OCI-LY3 (cell line): ENCODE results near the gene ZNF181.

Source experiments
- H2AFZ ChIP-seq: fragments of 200-600, 300-600 bp; shearing (Covaris generic); 2 replicates; pipeline ENCODE4 v1.6.0; 2014; ENCODE audit warnings: antibody characterized with exemption, low read depth, low read length
- H3K27ac ChIP-seq: fragments of 200-600, 300-600 bp; sonication (generic); 2 replicates; pipeline ENCODE4 v1.5.1; 2014; ENCODE audit warnings: mild to moderate bottlenecking, low read length, moderate library complexity, mixed read lengths
- H3K27me3 ChIP-seq: fragments of 200-600, 300-600 bp; sonication (generic); 2 replicates; pipeline ENCODE4 v1.6.1; 2014; ENCODE audit warnings: low read depth, low read length, mixed read lengths
- H3K36me3 ChIP-seq: fragments of 200-600, 300-600 bp; sonication (generic); replicated peaks from 2 replicates; pipeline ENCODE3; 2014; ENCODE audit warnings: low read depth, low read length, mixed read lengths
- H3K4me1 ChIP-seq: fragments of 300-600, 200-600 bp; sonication (generic); 2 replicates; pipeline ENCODE4 v1.6.1; 2014; ENCODE audit warnings: low read length, mixed read lengths
- H3K4me2 ChIP-seq: fragments of 200-600, 300-600 bp; sonication (generic); 2 replicates; pipeline ENCODE4 v1.6.1; 2014; ENCODE audit warnings: low read length, mixed read lengths
- H3K4me3 ChIP-seq: fragments of 300-600, 200-600 bp; sonication (generic); 2 replicates; pipeline ENCODE4 v1.5.1; 2014; ENCODE audit warnings: antibody characterized with exemption, mild to moderate bottlenecking, low read length, moderate library complexity
- H3K79me2 ChIP-seq: fragments of 300-600, 200-600 bp; shearing (Covaris generic); 2 replicates; pipeline ENCODE4 v1.6.1; 2014; ENCODE audit warnings: mild to moderate bottlenecking, low read length, mixed read lengths
- H3K9ac ChIP-seq: fragments of 300-600, 200-600 bp; shearing (Covaris generic); 2 replicates; pipeline ENCODE4 v1.6.0; 2014; ENCODE audit warnings: mild to moderate bottlenecking, low read length, moderate library complexity
- H3K9me3 ChIP-seq: fragments of 200-600, 300-600 bp; shearing (Covaris generic); 2 replicates; pipeline ENCODE4 v1.6.1; 2014; ENCODE audit warnings: low read length, mixed read lengths; ENCODE audit not compliant: insufficient read depth
- H4K20me1 ChIP-seq: fragments of 200-600, 300-600 bp; sonication (generic); 2 replicates; pipeline ENCODE4 v1.6.1; 2016; ENCODE audit warnings: low read length, mixed read lengths; ENCODE audit not compliant: insufficient read depth
- EZH2phosphoT487 ChIP-seq: fragments of 200-600 bp; shearing (Covaris generic); IDR thresholded peaks from 2 replicates; pipeline ENCODE4 v1.6.1; 2018; ENCODE audit warnings: antibody characterized with exemption, mixed run types, low read depth
- TF ChIP-seq, protein P1 (sequence below): fragments of 200-600, 300-600 bp; sonication (generic); IDR thresholded peaks from 2 replicates; pipeline ENCODE4 v1.5.1; 2014; ENCODE audit warnings: antibody characterized with exemption, low read length, low read depth

ZNF181 gene

GRCh38 chr19:34688592-34688991 is 45.5 kb upstream of the ZNF181 start:
- TF ChIP-seq EZH2phosphoT487 = no peak
- TF ChIP-seq, protein P1, sequence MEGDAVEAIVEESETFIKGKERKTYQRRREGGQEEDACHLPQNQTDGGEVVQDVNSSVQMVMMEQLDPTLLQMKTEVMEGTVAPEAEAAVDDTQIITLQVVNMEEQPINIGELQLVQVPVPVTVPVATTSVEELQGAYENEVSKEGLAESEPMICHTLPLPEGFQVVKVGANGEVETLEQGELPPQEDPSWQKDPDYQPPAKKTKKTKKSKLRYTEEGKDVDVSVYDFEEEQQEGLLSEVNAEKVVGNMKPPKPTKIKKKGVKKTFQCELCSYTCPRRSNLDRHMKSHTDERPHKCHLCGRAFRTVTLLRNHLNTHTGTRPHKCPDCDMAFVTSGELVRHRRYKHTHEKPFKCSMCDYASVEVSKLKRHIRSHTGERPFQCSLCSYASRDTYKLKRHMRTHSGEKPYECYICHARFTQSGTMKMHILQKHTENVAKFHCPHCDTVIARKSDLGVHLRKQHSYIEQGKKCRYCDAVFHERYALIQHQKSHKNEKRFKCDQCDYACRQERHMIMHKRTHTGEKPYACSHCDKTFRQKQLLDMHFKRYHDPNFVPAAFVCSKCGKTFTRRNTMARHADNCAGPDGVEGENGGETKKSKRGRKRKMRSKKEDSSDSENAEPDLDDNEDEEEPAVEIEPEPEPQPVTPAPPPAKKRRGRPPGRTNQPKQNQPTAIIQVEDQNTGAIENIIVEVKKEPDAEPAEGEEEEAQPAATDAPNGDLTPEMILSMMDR = no peak
- no peak overlapping the region for H3K4me3 ChIP-seq
- H4K20me1 ChIP-seq = no peaks in the 10 kb centered on the region
- peaks cover 3% of the 10 kb centered on the region for H3K36me3 ChIP-seq
- no peaks in the 10 kb centered on the region for H3K4me1 ChIP-seq
- H3K27ac ChIP-seq = no peak overlapping the region
- H3K4me2 ChIP-seq = no peak overlapping the region
- H2AFZ ChIP-seq = no peak overlapping the region
- 0 out of 2 replicates have a peak, but pooled peaks cover 4% of the 10 kb centered on the region for H3K27me3 ChIP-seq
- H3K9ac ChIP-seq = no peak overlapping the region
- no peaks in the 10 kb centered on the region for H3K79me2 ChIP-seq
- H3K9me3 ChIP-seq = peaks cover 7% of the 10 kb centered on the region; the same call in 1 of the 2 replicates

GRCh38 chr19:34690372-34690771 is 43.7 kb upstream of the ZNF181 start:
- Histone ChIP-seq H2AFZ (no peak overlapping the region), H3K4me2 (no peak overlapping the region), H3K9me3 (no peaks in the 10 kb centered on the region), H4K20me1 (no peaks in the 10 kb centered on the region), H3K9ac (no peak overlapping the region), H3K4me3 (no peak overlapping the region), H3K27me3 (0 out of 2 replicates have a peak, but pooled peaks cover 4% of the 10 kb centered on the region), H3K27ac (no peak overlapping the region), H3K36me3 (no peaks in the 10 kb centered on the region), H3K79me2 (no peaks in the 10 kb centered on the region), H3K4me1 (no peaks in the 10 kb centered on the region)
- no peak for TF ChIP-seq EZH2phosphoT487
- TF ChIP-seq, protein P1 = no peak

DNA sequence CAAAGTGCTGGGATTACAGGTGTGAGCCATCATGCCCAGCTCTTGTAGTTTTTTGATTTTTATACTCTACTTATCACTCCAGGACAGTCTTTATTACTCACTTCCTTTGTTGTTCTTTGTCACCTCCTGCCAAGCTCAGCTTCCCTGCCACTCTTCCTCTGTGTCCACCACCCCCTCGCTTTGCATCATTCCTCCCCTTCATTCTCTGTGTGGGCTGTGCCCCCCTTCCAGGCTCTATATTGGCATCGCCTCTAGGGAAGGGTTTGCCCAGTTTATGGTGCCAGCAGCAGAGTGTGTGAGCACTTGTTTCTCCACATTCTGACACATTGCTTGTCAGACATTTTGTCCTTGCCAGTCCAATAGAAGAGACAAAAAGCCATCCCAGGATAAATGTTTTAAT is 41.5 kb upstream of the ZNF181 start:
- H3K4me3 ChIP-seq = no peak overlapping the region
- H3K4me2 ChIP-seq = no peak overlapping the region
- no peaks in the 10 kb centered on the region for H3K27me3 ChIP-seq
- no peaks in the 10 kb centered on the region for H3K4me1 ChIP-seq
- H4K20me1 ChIP-seq = no peaks in the 10 kb centered on the region
- no peaks in the 10 kb centered on the region for H3K36me3 ChIP-seq
- H3K9me3 ChIP-seq = no peaks in the 10 kb centered on the region
- no peak overlapping the region for H3K27ac ChIP-seq
- H3K9ac ChIP-seq = no peak overlapping the region
- H2AFZ ChIP-seq = no peak overlapping the region
- no peaks in the 10 kb centered on the region for H3K79me2 ChIP-seq
- TF ChIP-seq EZH2phosphoT487 = no peak
- TF ChIP-seq, protein P1 = no peak

DNA sequence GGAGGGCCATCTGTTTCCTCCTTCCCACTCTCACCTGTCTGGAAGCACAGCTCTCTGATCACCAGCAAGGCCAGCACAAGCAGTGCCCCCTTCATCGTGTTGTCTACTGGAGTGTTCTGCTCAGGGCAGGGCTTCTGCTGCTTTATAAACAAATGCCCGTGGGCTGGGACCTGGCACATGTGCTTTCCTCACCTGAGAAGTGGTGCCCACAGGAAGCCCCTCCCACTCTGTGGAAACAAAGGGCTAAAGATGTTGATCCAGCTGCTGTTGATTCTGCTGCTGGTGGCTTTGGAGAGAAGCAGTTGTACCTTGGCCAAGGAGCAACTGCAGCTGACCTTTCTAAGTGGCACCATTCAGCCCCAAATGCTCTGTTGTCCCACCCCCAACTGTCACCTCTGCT is 26.4 kb upstream of the ZNF181 start:
- Histone ChIP-seq H3K79me2 (no peaks in the 10 kb centered on the region), H3K9me3 (no peaks in the 10 kb centered on the region), H3K27ac (no peak overlapping the region), H3K4me2 (no peak overlapping the region), H3K27me3 (no peaks in the 10 kb centered on the region; the same call in 1 of the 2 replicates), H3K9ac (no peak overlapping the region), H3K4me1 (peaks cover 4% of the 10 kb centered on the region; the same call in 1 of the 2 replicates), H2AFZ (no peak overlapping the region), H3K36me3 (no peaks in the 10 kb centered on the region), H4K20me1 (no peaks in the 10 kb centered on the region), H3K4me3 (no peak overlapping the region)
- TF ChIP-seq EZH2phosphoT487 = no peak
- TF ChIP-seq, protein P1 = no peak
